DMS53 treated with DMSO at 0.1 percent for 48 hours (cell line): ENCODE measurements around the gene CASZ1.

ENCODE experiments used
- DNase-seq: peaks from one replicate; lab custom pipeline; 2025; ENCODE audit not compliant: unreplicated experiment; lab: John Stamatoyannopoulos, UW

Gene CASZ1

DNA sequence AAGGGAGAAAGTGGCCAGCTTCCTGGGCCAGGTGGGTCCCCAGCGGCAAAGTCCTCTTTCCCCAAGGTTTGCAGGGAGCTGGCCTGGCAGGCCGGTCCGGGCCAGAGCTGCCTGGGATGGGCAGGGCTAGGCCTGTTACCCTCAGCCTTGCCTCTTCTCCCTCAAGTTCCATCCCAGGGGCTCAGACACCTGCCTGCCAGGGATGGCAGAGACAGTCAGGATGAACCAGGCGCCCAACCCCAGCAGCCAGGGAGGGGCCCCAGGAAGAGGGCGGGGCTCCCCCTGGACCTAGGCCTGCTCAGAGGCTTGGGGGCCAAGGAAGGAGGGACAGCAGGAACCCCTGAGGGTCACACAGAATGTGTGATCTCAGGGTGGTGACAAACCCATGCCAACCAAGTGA is 120.6 kb downstream of the CASZ1 start:
- DNase-seq: no peak

DNA sequence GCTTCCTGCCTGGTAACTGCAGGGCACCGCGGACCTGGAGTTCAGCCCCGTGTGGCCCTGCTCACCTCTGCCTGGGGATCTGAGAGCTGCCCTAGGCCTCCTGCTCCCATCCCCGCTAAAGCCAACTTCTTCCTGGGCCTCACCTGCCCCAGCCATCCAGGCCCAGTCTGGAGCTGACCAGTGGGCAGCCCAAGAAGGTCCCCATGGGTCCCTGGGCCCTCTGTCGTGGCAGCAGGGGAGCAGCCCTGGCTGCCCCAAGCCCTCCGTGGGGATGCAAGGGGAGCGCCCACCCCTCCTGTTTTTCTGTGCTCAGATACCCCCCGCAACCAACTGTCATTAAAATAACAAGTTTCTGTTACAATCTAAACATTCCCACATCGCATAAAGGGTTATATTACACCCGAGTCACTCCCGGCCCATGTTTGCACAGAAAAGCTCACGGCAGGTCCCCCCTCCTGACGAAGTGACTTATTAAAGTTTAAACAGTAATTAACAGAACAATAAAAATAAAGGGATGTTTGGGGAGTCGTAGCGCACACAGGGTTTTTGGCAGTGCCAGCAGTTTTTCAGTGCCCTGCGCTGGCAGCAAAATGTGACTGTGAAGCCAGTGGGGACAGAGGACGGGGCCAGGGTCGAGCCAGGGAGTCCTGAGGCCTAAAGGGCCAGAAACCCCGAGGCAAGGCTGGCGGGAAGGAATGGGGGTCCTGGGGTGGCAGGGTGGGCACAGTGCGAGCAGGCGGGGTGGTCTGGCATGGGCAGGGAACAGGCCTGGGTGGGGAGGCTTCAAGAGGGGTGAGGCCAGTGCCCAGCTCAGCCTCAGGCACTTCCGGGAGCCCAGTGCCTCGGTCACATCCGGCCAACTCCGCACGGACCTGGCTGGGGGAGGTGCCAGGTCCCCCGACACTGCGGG is 121.5 kb downstream of the CASZ1 start:
- DNase-seq: no peak

DNA sequence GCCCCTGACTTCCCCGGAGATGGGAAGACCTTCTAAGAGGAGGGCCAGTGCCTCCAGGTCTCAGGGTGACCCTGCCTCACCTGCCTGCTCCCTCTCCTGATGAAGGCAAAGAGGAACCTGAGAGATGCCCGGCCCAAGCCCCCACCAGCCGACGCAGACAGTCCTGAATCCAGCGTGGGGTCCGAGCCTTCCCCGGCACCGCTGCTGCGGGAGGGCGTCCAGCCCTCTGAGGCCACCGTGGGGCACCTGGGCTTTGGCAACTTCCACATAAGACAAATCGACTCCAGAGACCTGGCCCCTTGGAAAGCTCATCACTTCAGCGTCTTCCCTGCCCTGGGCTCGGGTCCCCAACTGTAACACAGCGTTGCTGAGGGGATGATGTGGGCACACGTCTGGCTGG is 122.2 kb downstream of the CASZ1 start:
- DNase-seq: no peak

DNA sequence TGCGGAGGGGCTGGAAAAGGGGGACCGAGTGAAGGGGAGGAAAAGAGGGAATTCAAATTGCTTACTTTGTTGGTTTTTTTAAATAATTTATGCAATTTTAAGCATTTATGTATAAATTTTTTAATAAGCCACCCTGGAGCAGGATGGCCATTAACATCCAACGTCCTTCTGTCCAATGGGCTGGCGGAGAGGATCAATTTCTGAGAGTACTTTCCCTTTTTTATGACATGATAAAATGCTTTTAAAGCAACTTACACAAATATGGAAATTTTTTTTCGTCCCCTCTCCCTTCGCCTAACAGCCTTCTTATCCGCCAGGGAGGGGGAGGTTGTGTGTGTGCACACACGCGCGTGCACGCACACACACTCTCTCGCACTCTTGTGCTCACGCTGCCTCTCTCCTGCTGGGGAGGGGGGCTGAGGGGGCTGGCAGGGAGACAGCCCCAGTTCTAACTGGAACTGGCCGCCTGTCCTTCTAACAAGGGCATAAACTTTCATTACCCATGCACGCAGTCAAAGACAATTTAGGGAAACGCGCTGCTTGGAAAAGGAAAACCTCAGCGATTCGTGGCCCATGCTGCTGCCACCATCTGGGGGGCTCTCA is 123.2 kb downstream of the CASZ1 start:
- DNase-seq: no peak

DNA sequence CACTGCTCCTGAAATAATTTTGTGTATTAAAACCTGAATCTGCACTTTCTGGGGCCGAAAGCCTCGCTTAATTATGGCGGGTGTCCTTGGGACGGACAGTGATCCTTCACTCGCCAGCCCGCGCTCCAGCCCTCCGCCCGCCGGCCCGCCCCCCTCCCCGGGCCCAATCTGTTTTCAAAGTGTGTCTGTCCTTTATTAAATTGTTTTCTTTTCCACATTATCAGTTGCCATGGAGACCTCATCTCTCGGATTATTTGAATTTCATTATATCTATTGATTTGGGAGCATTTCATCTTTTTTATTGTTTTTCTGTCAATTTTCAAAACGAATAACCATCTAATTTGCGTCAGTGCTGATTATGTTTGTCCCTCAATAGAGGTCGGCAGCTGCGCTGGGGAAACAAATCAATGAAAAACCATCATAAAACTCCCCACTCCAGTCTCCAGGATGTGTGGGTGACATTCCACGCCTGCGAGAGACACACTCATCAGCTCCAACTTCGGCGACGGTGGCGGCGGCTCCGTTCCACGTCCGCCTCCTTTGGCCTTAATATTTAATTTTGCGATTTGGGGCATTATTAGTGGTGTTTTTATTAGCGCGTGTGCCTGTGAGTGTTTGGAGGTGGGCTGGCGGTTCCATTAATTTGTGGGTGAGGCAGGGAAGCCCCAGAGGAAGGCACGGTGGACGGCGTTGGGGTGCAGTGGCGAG is 123.9 kb downstream of the CASZ1 start:
- DNase-seq: no peak

DNA sequence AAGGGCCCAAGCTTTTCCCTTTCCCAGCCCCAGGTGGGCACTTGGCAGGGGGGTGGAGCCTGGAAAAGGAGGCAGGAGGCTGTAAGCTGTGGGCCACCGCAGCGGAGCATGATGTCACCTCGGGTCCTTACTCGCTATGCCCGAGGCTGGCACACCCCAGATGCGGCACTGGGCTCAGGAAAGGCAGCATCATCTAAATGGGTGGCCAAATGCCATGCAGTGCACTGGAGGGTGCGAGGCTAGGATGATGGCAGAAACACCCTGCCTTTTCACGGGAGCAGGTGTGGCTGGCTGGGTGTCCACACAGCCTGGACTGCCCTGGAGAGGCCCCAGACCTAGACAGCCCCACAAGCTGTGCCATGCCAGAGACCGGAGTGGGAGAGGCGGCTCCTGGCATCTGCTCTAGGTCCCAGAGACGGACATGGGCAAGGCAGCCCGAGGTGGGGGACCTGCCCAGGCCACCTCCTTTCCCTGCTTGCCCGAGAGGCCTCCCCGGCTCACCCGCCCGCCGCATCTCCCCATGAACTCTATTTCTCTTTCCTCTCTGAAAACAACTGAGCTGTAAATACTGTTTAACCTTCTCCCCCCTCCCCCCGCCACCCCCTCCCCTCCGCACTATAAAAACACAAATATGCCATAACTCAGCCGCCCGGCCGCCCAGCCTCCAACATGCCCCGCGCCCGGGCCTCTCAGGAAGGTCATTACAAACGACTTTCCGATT is 124.7 kb downstream of the CASZ1 start:
- no peak for DNase-seq

DNA sequence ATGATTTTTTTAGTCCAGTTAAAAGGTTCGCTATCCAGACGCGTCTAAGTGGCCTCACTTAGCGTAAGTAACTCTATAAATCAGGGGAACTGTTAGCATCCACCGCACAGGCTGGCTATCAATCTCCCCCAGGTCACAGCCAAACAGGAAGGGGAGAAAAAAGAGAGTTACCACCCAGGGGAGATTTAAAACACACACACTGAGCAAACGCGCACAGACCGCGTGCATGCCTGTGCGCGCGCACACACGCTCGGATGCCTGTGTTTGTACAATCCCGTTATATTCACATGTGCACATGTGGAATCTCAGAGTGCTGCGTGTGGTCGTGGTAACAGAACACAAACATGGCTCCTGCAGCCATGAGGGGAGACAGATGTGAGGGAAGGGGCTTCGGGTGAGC is 125.4 kb downstream of the CASZ1 start:
- no peak for DNase-seq

DNA sequence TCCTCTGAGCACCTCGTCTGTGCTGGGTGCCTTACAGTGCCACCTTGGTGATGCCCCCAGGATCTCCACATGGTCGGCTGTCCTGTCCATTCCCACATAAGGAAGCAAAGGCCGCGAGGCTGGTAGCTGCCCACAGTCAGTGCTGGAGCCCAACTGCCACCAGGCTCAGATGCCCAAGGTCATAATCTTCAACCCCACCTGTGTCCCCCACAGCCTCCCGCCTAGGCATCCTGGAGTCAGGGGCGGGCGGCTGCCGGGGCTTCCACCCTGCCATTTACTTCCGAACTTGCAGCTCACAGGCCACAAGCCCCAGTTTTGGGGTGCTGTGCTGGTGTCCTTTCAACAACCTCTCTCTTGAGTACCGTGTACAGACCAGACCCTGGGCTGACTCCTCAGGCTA is 126.3 kb downstream of the CASZ1 start:
- DNase-seq: no peak

DNA sequence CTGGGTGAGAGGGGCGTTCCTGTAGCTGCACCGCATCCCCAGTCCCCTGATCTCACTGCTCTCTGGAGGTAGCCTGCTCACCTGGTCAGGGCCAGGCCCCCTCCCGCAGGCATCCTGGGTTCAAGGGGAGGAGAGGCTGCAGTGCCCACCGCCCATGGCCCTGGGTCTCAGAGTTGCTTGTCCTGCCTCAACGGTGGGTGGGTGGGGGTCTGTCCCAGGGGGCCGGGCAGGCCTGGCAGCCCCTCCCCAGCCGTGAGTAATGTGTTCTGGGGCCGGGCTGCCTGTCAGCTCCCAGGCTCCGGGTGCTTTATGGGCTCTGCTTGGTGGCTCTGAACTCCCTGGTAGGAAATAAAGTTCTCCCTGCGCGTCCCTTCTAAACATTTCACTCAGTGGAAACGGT is 126.9 kb downstream of the CASZ1 start:
- no peak for DNase-seq

DNA sequence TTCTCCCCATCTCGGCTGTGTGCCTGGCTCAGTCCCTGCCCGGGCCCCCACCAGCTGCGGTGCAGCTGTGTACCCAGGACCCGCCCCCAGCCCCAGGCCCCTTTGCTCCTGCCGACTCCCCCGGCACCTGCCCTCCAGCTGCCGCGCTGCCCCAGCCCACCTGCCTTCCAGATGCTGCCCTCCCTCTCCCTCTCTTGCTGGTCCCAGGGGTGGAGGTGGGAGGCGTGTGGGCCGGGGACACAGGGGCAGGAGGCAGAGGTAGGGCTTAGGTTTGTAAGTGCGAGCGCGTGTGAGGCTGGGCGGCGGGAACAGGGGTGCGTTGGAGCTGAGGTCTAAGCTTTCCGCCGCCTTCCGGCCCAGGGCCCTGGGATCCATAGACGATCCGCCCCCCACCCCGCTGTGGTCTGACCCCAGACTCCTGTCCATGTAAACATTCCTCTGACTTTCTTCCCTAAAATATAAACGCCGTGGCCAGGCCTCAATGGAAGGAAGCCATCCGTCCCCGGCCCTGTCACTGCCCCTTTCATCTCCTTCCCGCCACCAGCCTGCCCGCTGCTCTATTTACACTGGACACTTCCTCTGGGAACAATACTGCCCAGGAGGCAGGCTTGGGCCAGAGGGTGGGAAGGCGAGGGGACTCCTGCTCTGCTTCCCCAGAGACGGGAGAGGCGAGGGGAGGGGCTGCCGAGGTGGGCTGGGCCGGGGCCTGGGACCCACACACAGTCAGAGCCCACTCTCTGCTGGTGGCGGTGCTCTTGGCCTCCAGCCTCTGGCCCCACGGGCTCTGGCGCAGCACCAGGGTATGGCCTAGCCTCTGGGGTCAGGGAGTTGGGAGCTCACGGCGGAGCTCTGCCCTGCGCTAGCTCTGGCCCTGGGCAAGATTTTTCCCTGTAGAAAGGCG is 128.3 kb downstream of the CASZ1 start:
- DNase-seq: no peak

DNA sequence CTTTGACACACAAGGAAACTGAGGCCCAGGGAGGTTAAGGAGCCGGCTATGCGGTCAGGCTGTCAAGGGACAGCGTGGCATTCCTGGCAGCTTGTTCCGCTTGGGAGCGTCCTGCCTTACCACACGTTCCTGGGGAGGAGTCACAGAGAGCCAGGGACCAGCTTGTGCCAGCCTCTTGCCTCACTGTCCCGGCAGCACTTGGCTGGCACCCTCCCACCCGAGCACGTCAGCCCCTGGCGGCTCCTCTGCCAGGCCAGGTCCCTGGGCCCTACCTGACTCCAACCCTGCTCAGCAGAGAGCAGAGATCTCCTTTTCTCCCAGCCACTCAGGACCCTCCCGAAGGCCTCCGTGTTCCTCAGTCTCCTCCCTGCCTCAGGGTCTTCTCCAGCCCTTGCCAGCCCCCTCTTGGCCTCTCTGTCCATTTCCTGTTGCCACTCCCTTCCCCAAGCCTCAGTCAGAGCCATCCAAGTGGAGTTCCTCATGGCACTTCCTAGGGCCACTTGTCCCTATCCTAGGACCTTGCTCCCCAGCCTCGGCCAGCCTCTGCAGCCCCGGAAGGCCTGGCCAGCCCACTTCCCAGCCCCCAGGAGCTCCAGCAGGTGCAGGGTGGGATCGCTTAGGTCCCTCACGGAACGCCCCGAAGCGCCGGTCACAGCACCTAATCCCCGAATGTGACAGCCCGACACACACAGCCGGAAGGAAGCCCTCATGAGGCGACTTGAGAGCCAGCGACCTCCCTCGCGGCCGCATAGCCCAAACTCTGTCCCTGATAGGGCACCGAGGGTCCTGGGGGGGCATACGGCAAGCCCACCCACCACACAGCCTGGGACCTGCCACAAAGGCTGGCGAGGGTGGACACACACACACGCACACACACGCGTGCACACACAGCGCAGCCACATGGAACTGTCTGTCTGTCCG is 130.3 kb downstream of the CASZ1 start:
- no peak for DNase-seq

DNA sequence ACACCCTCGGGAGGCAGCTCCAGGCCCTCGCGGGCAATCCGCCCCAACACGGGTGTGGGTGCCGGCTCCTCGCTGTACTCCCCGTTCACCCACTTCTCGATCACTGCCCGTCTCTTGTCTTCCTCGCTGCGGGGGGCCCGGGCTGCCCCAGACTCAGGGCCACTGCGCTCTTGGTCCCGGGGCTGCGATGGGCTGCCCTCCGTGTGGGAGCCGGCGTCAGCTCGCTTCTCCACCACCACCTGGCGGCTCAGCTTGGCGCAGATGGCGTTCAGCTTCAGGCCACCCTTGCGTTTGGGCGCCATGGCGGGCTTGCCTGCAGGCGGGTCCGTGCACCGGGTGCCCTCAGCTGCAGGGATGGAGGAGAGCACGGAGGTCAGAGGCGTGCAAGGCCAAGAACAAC is 131.2 kb downstream of the CASZ1 start:
- no peak for DNase-seq

DNA sequence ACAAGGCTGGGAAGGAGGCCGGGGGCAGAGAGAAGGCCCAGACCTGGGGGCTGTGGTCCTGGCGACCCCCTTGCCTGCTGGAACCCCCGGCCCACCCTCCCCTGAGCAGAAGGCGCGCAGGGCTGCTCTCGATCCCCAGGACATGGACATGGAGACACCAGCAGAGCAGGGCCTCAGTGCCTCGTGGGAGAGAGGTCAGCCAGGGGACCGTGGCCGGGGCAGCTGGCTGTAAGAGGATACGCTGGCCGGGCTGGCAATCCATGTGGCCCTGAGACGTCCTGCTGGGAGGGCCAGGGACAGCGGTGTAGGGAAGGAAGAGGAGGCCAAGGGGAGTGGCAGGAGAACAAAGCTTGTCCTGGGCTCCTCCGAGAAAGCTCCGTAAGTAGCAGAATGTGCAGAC is 132.2 kb downstream of the CASZ1 start:
- DNase-seq: no peak

DNA sequence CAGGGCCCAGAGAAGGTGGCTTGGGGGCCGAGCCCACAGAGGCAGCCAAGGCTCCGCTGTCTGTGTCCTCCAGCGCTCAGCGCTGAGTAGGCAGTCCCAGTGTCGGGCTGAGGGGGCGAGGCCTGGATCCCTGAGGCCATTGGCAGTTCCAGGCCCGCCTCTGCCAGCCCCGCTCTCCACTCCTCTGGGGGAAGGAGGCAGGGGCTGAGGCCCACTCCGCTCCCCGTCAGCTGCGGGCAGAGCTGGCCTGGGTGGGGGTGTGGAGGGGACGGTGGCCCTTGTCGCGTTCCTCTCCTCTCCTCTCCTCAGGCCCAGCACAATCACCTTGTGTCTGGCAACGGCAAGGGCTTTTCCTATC is 132.8 kb downstream of the CASZ1 start:
- no peak for DNase-seq

DNA sequence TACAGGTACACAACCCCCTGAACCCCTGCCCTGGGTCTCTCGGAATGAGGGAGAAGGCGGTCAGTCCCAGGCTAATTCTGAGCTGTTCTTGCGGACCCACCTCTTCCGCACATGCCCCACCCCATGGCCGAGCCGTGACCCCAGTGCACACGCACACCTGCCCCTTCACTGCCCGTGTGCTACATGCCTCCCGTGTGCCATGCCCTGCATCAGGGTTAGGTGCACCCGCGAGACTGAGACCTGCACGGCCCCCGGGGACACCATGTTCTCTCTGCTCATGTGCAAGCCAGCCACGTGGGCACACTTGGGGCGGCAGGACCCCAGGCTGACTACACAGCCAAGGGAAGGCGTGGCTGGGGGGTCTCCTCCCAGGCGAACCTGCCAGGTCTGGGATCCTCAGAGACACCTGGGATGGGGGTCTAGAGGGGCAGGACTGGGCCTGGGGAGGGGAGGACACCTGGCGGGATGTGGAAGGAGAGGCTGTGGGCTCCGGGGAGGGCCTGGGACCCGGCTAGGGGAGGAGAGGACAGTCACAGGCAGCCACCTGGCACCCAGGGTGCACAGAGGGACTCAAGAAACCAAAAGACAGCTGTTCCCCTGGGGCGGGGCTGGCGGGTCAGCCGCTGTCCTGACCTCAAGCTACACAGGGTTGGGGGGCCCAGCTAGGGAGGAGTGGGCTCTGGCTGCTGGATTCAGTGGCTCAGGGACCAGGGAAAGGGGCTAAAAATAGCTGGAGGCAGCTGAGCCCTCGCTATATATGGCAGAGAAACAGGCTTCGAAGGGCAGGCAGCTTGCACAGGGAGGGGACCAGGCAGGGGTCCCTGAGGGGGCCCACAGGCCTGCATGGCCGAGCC is 133.4 kb downstream of the CASZ1 start:
- no peak for DNase-seq

DNA sequence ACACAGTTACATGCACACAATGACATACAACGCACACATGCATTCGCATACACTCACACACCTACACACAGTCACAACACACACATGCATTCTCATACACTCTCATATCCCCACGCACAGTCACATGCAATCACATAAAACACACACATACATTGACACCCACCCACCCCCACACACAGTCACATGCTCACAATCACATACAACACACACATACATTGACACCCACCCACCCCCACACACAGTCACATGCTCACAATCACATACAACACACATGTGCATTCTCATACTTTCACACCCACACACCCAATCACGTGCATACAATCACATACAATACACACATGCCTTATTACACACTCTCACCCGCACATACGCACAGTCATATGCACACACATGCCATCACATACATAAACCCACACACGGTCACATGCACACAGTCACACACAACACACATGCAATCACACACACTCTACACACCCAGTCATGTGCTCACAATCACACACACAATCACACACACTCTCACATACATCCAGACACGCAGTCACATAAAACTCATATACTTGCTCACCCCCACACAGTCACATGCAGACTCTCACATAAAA is 134.3 kb downstream of the CASZ1 start:
- DNase-seq: no peak

DNA sequence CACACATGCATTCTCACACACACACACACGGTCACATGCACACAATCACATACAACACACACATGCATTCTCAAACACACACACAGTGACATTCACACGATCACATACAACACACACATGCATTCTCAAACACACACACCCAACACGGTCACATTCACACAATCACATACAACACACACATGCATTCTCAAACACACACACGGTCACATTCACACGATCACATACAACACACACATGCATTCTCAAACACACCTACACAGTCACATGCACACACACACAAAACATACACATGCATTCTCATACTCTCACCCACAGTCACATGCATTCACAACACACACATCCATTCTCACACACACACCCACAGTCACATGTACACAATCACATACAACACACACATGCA is 135.0 kb downstream of the CASZ1 start:
- DNase-seq: no peak
